Nephron (organoid): Measurements from ENCODE around the gene PLEKHD1.

Experiments used
- H3K27ac Mint-ChIP-seq, 3 experiments: 2 replicates each; pipeline ENCODE4 v1.8.0; 2020; ENCODE audit warnings: mixed read lengths in 3 of 3, mild to moderate bottlenecking in 2 of 3, moderate library complexity in 1 of 3
- H3K27me3 Mint-ChIP-seq: 2 replicates; pipeline ENCODE4 v1.8.0; 2021; ENCODE audit warnings: low read depth, mild to moderate bottlenecking, moderate library complexity, mixed read lengths
- H3K36me3 Mint-ChIP-seq: 2 replicates; pipeline ENCODE4 v1.8.0; 2020; ENCODE audit warnings: low read depth, mixed read lengths
- H3K4me1 Mint-ChIP-seq: 2 replicates; pipeline ENCODE4 v1.8.0; 2020; ENCODE audit warnings: mixed read lengths
- H3K4me3 Mint-ChIP-seq, 3 experiments: 2 replicates each; pipeline ENCODE4 v1.8.0; 2020; ENCODE audit warnings: mild to moderate bottlenecking in 3 of 3, mixed read lengths in 3 of 3, moderate library complexity in 2 of 3
- H3K9me3 Mint-ChIP-seq: 2 replicates; pipeline ENCODE4 v1.8.0; 2020; ENCODE audit warnings: mixed read lengths
- TF ChIP-seq, protein P1 (sequence below), 3 experiments: fragments of 200-600 bp; sonication (generic); IDR thresholded peaks; one replicate each; pipeline ENCODE4 v1.5.0; 2021; ENCODE audit warnings: antibody characterized with exemption in 3 of 3; ENCODE audit not compliant: unreplicated experiment in 3 of 3

Gene PLEKHD1

DNA sequence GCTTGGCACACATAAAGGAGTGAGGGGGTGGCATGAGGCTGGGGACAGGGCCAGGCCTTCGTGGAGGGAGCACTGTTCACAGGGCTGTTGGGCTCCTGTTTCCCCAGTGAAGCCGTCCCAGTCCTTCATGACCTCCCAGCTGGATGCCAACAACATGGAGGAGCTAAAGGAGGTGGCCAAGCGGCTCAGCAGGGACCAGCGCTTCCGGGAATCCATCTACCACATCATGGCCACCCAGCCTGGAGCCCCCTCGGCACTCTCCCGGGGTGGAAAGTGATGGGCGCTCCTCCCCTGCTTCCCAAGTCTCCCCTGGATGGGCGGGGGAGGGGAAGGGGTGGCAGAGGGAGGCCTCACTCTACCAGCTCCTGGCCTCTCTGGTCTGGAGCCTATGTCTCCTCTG is 43.6 kb downstream of the PLEKHD1 start:
- Mint-ChIP-seq H3K4me1 (no peaks in the 10 kb centered on the region), H3K36me3 (no peaks in the 10 kb centered on the region), H3K4me3 (no peak overlapping the region), H3K9me3 (no peaks in the 10 kb centered on the region), H3K27ac (no peak overlapping the region), H3K27me3 (peaks cover 14% of the 10 kb centered on the region)
- TF ChIP-seq, protein P1, sequence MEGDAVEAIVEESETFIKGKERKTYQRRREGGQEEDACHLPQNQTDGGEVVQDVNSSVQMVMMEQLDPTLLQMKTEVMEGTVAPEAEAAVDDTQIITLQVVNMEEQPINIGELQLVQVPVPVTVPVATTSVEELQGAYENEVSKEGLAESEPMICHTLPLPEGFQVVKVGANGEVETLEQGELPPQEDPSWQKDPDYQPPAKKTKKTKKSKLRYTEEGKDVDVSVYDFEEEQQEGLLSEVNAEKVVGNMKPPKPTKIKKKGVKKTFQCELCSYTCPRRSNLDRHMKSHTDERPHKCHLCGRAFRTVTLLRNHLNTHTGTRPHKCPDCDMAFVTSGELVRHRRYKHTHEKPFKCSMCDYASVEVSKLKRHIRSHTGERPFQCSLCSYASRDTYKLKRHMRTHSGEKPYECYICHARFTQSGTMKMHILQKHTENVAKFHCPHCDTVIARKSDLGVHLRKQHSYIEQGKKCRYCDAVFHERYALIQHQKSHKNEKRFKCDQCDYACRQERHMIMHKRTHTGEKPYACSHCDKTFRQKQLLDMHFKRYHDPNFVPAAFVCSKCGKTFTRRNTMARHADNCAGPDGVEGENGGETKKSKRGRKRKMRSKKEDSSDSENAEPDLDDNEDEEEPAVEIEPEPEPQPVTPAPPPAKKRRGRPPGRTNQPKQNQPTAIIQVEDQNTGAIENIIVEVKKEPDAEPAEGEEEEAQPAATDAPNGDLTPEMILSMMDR (IDR thresholded peaks at IDR 0.05; ENCODE audit: unreplicated experiment in 3 of 3) = no peak

DNA sequence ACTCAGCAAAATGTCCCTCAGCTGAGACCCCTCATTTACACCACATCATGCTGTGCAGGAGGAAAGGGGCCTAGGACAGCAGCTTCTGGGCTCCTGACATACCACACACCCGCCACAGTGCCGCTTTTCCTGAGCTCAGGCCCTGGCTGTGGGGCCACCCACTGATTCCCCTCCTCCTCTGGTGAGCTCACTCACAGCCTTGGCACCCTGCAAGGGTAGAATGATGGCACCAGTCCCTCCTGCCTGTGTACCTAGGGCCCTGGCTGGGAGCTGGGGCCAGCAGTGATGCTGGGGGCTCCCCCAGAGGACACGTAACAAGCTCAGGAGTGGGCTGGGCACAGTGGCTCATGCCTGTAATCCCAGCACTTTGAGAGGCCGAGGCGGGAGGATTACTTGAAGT is 44.4 kb downstream of the PLEKHD1 start:
- H3K4me1 Mint-ChIP-seq = no peaks in the 10 kb centered on the region

DNA sequence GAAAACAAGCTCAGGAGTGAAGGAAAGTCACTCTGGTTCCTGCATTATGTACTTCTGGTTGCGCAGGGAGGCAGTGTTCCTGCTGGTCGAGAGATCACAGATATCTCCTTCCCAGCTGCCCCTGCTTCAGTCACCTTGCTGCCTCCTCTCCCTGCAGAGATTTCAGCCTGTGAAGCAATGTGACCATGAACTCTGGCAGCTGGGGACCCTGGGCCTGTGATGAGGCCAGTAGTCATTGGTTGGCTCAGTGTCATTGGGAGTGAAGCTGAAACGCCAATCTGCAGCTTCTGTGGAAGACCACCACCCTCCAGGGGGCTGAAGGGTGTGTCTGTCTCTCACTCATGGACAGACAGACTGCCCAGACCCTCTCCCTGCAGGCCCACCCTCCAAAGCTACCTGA is 45.0 kb downstream of the PLEKHD1 start:
- peaks cover 18% of the 10 kb centered on the region for H3K27me3 Mint-ChIP-seq
- H3K4me1 Mint-ChIP-seq = no peaks in the 10 kb centered on the region
- H3K9me3 Mint-ChIP-seq = no peaks in the 10 kb centered on the region
- TF ChIP-seq, protein P1 (IDR thresholded peaks at IDR 0.05; ENCODE audit: unreplicated experiment in 3 of 3) = no peak
- H3K27ac Mint-ChIP-seq = no peak overlapping the region
- H3K4me3 Mint-ChIP-seq = no peak overlapping the region
- H3K36me3 Mint-ChIP-seq = no peaks in the 10 kb centered on the region

More for the DNA sequence above, 44.4 kb downstream of the PLEKHD1 start:
- Mint-ChIP-seq H3K27ac (no peak overlapping the region), H3K9me3 (no peaks in the 10 kb centered on the region), H3K4me3 (no peak overlapping the region), H3K36me3 (no peaks in the 10 kb centered on the region), H3K27me3 (peaks cover 18% of the 10 kb centered on the region)
- TF ChIP-seq, protein P1 (IDR thresholded peaks at IDR 0.05; ENCODE audit: unreplicated experiment in 3 of 3) = no peak

DNA sequence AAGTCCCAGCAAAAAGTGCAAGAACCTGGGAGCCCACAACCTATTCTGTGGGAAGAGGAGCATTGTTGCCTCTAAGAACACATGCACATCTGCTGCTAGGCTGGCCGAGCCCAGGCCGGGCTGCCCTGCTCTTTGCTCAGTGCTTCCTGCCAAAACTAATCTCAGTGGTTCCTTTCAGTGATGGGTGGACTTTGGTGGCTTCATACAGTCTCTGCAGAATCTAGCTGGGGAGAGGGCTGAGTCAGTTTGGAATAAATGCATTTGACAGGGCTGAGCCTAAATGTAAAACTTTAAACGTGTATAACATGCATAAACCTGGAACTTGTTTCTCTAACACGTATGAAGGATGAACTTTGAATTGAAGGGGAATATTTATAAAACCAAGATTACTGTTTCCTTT is 45.6 kb downstream of the PLEKHD1 start:
- Mint-ChIP-seq H3K36me3 (no peaks in the 10 kb centered on the region), H3K4me1 (no peaks in the 10 kb centered on the region), H3K4me3 (no peak overlapping the region), H3K27me3 (peaks cover 20% of the 10 kb centered on the region), H3K27ac (no peak overlapping the region), H3K9me3 (no peaks in the 10 kb centered on the region)
- TF ChIP-seq, protein P1 (IDR thresholded peaks at IDR 0.05; ENCODE audit: unreplicated experiment in 3 of 3) = no peak

DNA sequence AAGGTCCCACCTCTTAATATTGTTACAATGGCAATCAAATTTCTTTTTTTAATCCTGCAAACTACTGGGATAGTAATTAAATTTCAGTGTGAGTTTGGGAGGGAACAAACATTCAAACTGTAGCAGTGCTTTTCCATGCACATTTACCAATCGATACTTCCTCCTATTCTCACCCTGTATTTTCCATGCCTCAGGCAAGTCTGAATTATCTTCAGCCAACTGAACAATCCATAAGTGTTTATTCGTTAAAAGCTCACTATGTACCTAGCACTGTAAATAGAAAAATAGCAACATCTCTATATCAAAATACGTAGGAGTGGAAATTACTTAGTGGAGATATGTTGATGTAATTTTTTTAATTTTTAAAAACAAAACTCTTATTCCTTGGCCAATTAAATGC is 46.6 kb downstream of the PLEKHD1 start:
- H3K4me3 Mint-ChIP-seq = no peak overlapping the region
- TF ChIP-seq, protein P1 (IDR thresholded peaks at IDR 0.05; ENCODE audit: unreplicated experiment in 3 of 3) = no peak
- H3K4me1 Mint-ChIP-seq = peaks cover 6% of the 10 kb centered on the region
- no peaks in the 10 kb centered on the region for H3K36me3 Mint-ChIP-seq
- peaks cover 22% of the 10 kb centered on the region for H3K27me3 Mint-ChIP-seq
- H3K9me3 Mint-ChIP-seq = no peaks in the 10 kb centered on the region
- H3K27ac Mint-ChIP-seq = no peak overlapping the region

DNA sequence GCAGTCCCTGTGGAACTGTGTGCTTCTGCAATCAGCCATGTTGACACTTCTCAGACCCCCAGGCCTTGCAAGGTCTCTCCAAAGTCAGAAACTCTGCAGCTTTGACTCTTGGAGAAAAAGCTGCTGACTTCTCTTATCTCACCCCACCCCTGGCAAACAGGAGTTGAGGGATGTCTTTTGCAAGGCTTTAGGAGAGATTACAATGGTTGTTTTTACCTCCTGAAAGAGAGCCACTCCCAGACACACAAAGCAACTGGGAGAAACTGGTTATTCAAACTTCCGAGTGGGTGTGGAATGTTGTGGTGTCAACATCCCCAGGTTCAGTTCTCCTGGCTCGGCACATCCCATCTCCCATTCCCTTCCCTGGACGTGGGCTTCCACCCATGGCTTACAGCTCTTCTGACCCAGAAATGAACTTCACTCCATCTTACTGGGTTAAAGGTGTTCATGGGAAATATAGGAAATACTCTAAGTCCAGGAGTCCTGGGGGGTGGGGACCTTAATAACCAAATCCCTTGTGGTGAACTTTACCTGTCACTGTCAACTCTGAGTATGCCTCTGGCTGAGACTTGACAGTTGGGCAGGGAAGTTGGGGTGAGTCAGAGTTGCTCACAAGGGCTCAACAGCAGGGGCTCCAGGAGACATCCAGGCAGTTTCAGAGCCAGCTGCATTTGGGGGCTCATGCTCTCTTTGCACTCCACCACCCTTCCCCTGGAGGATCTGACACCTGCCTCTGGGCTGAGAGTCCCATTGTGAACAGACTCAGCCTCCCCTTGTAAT is 48.2 kb downstream of the PLEKHD1 start:
- TF ChIP-seq, protein P1 (IDR thresholded peaks at IDR 0.05; ENCODE audit: unreplicated experiment in 3 of 3) = no peak
- Mint-ChIP-seq H3K27me3 (peaks cover 24% of the 10 kb centered on the region), H3K27ac (no peak overlapping the region), H3K4me3 (no peak overlapping the region), H3K4me1 (peaks cover 6% of the 10 kb centered on the region), H3K36me3 (no peaks in the 10 kb centered on the region), H3K9me3 (no peaks in the 10 kb centered on the region)
